K562 (cell line): ENCODE data around the gene LRRC1. TPM values are rescaled to one million over a fixed set of nuclear protein-coding genes. Genes with fewer than 3 reads are reported as not detected.

Source experiments
- ATAC-seq: fragments of 200-7000 bp; cut with Tn5 transposase; 3 replicates; pipeline ENCODE4 v1.9.1; 2020; ENCODE audit warnings: moderate library complexity
- BruUV-seq: library from RNA; stranded (reverse); fragments of 400-500 nt; replicated peaks from 2 replicates; lab custom pipeline; 2021; lab: Mats Ljungman, UMichigan
- CTCF ChIA-PET: fragments of 300-600 bp; formaldehyde crosslinking; extraction: SDS; loops from one replicate; lab custom pipeline; 2021; ENCODE audit warnings: low intra/inter-chr PET ratio; lab: Yijun Ruan, JAX
- POLR2A ChIA-PET: fragments of 300-600, 350-650 bp; sonication (Branson Sonifier 250); formaldehyde crosslinking; extraction: SDS; loops from one replicate; lab custom pipeline; 2021; ENCODE audit warnings: antibody characterized with exemption, inconsistent platforms; lab: Yijun Ruan, JAX
- DNase-seq, 4 experiments: peaks; one replicate each; pipeline versions ENCODE4 v3.0.0 to v3.0.0-alpha.2; 2011 to 2018; ENCODE audit warnings: low spot score in 3 of 4, mixed read lengths in 3 of 4; ENCODE audit errors: extremely low read depth in 1 of 4
- FAIRE-seq: peaks from 2 replicates; lab custom pipeline; 2011; peaks lifted over from hg19 to GRCh38; lab: Jason Lieb, UNC
- H2AFZ ChIP-seq: 2 replicates; pipeline ENCODE4 v1.6.0; 2011; ENCODE audit warnings: low read depth, low read length, control low read depth, inconsistent platforms
- H3K27ac ChIP-seq: fragments of 200-600 bp; 3 replicates; pipeline ENCODE4 v1.8.0; 2011; ENCODE audit warnings: low read depth, mild to moderate bottlenecking, control low read depth, inconsistent platforms, low read length, moderate library complexity, mixed read lengths; ENCODE audit errors: extremely low read depth
- H3K27me3 ChIP-seq, 2 experiments: fragments of 300-600 bp in 1 of 2; 2 replicates in 1 of 2; 3 replicates in 1 of 2; pipeline versions ENCODE4 v1.6.0 to v1.8.0; 2011; ENCODE audit warnings: inconsistent platforms in 2 of 2, low read length in 2 of 2, mild to moderate bottlenecking in 1 of 2, mixed read lengths in 1 of 2, moderate library complexity in 1 of 2; ENCODE audit not compliant: control insufficient read depth in 2 of 2, insufficient read depth in 2 of 2
- H3K36me3 ChIP-seq: fragments of 300-600 bp; 3 replicates; pipeline ENCODE4 v1.8.0; 2011; ENCODE audit warnings: mild to moderate bottlenecking, low read length, inconsistent platforms; ENCODE audit not compliant: control insufficient read depth, insufficient read depth
- H3K4me1 ChIP-seq, 2 experiments: fragments of 200-600 bp in 1 of 2; replicated peaks in 1 of 2; 2 replicates in 1 of 2; 3 replicates in 1 of 2; pipeline versions ENCODE4 v1.5.1 to v1.8.0; 2011; ENCODE audit warnings: inconsistent platforms in 2 of 2, low read length in 2 of 2, mild to moderate bottlenecking in 1 of 2, mixed read lengths in 1 of 2, moderate library complexity in 1 of 2; ENCODE audit not compliant: control insufficient read depth in 2 of 2, insufficient read depth in 2 of 2
- H3K4me2 ChIP-seq: 2 replicates; pipeline ENCODE4 v1.6.1; 2011; ENCODE audit warnings: low read length, control low read depth, inconsistent platforms, mixed read lengths; ENCODE audit not compliant: insufficient read depth
- H3K4me3 ChIP-seq: fragments of 200-600 bp; sonication (generic), shearing (Covaris generic); 2 replicates; pipeline ENCODE4 v1.5.1; 2016; ENCODE audit warnings: control low read depth, inconsistent platforms
- H3K79me2 ChIP-seq: fragments of 200-600 bp; 3 replicates; pipeline ENCODE4 v1.8.0; 2011; ENCODE audit warnings: low read length, inconsistent platforms; ENCODE audit not compliant: control insufficient read depth, insufficient read depth
- H3K9ac ChIP-seq, 2 experiments: 2 replicates each; pipeline versions ENCODE4 v1.6.0 to v1.6.1; 2011; ENCODE audit warnings: low read depth in 2 of 2, low read length in 2 of 2, control low read depth in 1 of 2, inconsistent platforms in 1 of 2, mild to moderate bottlenecking in 1 of 2, mixed read lengths in 1 of 2; ENCODE audit not compliant: insufficient read depth in 1 of 2
- H3K9me1 ChIP-seq: one replicate; pipeline ENCODE4 v1.6.0; 2011; ENCODE audit warnings: inconsistent platforms, mild to moderate bottlenecking, low read length, moderate library complexity; ENCODE audit not compliant: control insufficient read depth, insufficient read depth
- H3K9me3 ChIP-seq: replicated peaks from 2 replicates; pipeline ENCODE4 v1.5.1; 2011; ENCODE audit warnings: low read depth, low read length, inconsistent platforms; ENCODE audit not compliant: control insufficient read depth, insufficient read depth
- H4K20me1 ChIP-seq: replicated peaks from 2 replicates; pipeline ENCODE4 v1.6.1; 2011; ENCODE audit warnings: low read length, inconsistent platforms, mixed read lengths; ENCODE audit not compliant: control insufficient read depth, insufficient read depth
- ATF2 ChIP-seq: sonication (generic); formaldehyde crosslinking; IDR thresholded peaks from 2 replicates; pipeline ENCODE4 v1.8.1; 2022; ENCODE audit warnings: missing genetic modification reagents
- CC2D1A ChIP-seq: fragments of 450-650 bp; IDR thresholded peaks from 2 replicates; pipeline ENCODE4 v1.6.1; 2017; ENCODE audit warnings: mild to moderate bottlenecking
- DACH1 ChIP-seq: fragments of 450-650 bp; IDR thresholded peaks from 2 replicates; pipeline ENCODE4 v1.6.1; 2018; ENCODE audit not compliant: partially characterized antibody
- GTF2F1 ChIP-seq: IDR thresholded peaks from 2 replicates; pipeline ENCODE4 v1.6.1; 2011; ENCODE audit warnings: low read depth, low read length, improper control_type of control experiment
- KAT2B ChIP-seq: IDR thresholded peaks from one replicate; pipeline ENCODE4 v1.6.1; 2012; ENCODE audit warnings: low read depth, mild to moderate bottlenecking, control low read depth, inconsistent platforms, low read length, moderate library complexity
- MCM3 ChIP-seq: fragments of 450-650 bp; IDR thresholded peaks from 2 replicates; pipeline ENCODE4 v1.6.1; 2016
- MTF1 ChIP-seq: fragments of 250-450 bp; sonication (Bioruptor Pico); IDR thresholded peaks from 2 replicates; pipeline ENCODE4 v1.9.0; 2021; ENCODE audit warnings: moderate library complexity, mild to moderate bottlenecking, inconsistent platforms, borderline replicate concordance
- NFATC3 ChIP-seq: fragments of 450-650 bp; IDR thresholded peaks from 2 replicates; pipeline ENCODE4 v1.6.1; 2017; ENCODE audit warnings: mild to moderate bottlenecking
- NUFIP1 ChIP-seq: fragments of 450-650 bp; IDR thresholded peaks from 2 replicates; pipeline ENCODE4 v1.6.1; 2018; ENCODE audit not compliant: partially characterized antibody
- SFPQ ChIP-seq: fragments of 200-400 bp; formaldehyde crosslinking; IDR thresholded peaks from 2 replicates; pipeline ENCODE4 v1.6.1; 2017; ENCODE audit warnings: mild to moderate bottlenecking, low read depth, low read length, moderate library complexity
- SMARCB1 ChIP-seq: IDR thresholded peaks from 2 replicates; pipeline ENCODE4 v1.6.1; 2011; ENCODE audit warnings: improper control_type of control experiment, low read depth; ENCODE audit not compliant: insufficient read length
- TFE3 ChIP-seq: fragments of 450-650 bp; formaldehyde crosslinking; IDR thresholded peaks from 2 replicates; pipeline ENCODE4 v1.4.0; 2020; ENCODE audit warnings: mild to moderate bottlenecking, mixed read lengths
- ZNF445 ChIP-seq: fragments of 250-450 bp; sonication (Bioruptor Pico); IDR thresholded peaks from 2 replicates; pipeline ENCODE4 v1.4.0; 2020; ENCODE audit warnings: low read depth, mild to moderate bottlenecking, moderate library complexity
- WGBS: fragments of 100-300 bp; shearing (Covaris generic); methylation state at CpG from one replicate; pipeline ENCODE4 v1.1.6; 2016; ENCODE audit warnings: low coverage, mixed read lengths; ENCODE audit not compliant: insufficient coverage; ENCODE audit errors: missing lambda C conversion rate; 5-methylcytosine and 5-hydroxymethylcytosine counted together
- in situ Hi-C: fragments of 300-500 bp; cut with MboI; formaldehyde crosslinking; loops from 4 replicates; pipeline ENCODE4 v1.15.0; 2018; ENCODE audit warnings: inconsistent platforms, mixed read lengths
- intact Hi-C: fragments of 100-400 bp; cut with micrococcal nuclease; formaldehyde crosslinking; loops from 2 replicates; pipeline ENCODE4 v1.14.2; 2022
- polyA plus RNA-seq, 8 experiments: library from polyadenylated mRNA; depleted of rRNA in 4 of 8; stranded (reverse) in 5 of 8; unstranded in 3 of 8; fragments of >200 nt; fragmentation: Nextera tagmentation in 2 of 8; fragmentation: Illumina TruSeq in 1 of 8; extraction: Ambion mirVana in 2 of 8; extraction: Trizol in 1 of 8; gene quantifications; 2 replicates each; pipeline versions ENCODE4 v1.2.1 to v1.2.3, GENCODE V29; 2011 to 2014; ENCODE audit warnings: inconsistent platforms in 1 of 8, missing spikeins in 1 of 8
- total RNA-seq, 7 experiments: library from RNA; depleted of rRNA in 6 of 7; stranded (reverse); fragments of >200 nt in 6 of 7; fragmentation: Illumina TruSeq in 2 of 7; extraction: Trizol in 2 of 7; gene quantifications; 2 replicates each; pipeline versions ENCODE4 v1.2.1 to v1.2.3, GENCODE V29; 2011 to 2021; ENCODE audit warnings: low replicate concordance in 1 of 7

The LRRC1 gene
- total and polyA plus RNA-seq, 9 of the 15 experiments (the other 6 are each of a cell fraction or from before 2014, with no cell fraction given), result not detected

- Histone ChIP-seq H3K9me3 (no peaks in the 10 kb centered on the region), H2AFZ (no peak overlapping the region), H3K79me2 (no peaks in the 10 kb centered on the region), H4K20me1 (no peaks in the 10 kb centered on the region), H3K4me2 (no peak overlapping the region), H3K4me1 (no peaks in the 10 kb centered on the region), H3K27ac (no peak overlapping the region), H3K9ac (no peak overlapping the region), H3K9me1 (no peaks in the 10 kb centered on the region), H3K4me3 (no peak overlapping the region), H3K36me3 (no peaks in the 10 kb centered on the region), H3K27me3 (no peaks in the 10 kb centered on the region)
- WGBS, result 1% methylated on average over 5 of the region's 5 CpGs
- BruUV-seq, result no TSS peak
- no peak for TF ChIP-seq KAT2B
- no peak for TF ChIP-seq NUFIP1
- in situ Hi-C loops, result no loop called here
- intact Hi-C loops, result no loop called here
- CTCF ChIA-PET, result no interaction called here
- DNase-seq, result no peak
- no peak for ATAC-seq
- no peak for FAIRE-seq
- POLR2A ChIA-PET, result no interaction called here
Observed at GRCh38 chr6:53920881-53921280, 126.1 kb downstream of the LRRC1 start.

GRCh38 chr6:53921639-53922038, 126.8 kb downstream of the LRRC1 start:
- Histone ChIP-seq H3K27me3 (no peaks in the 10 kb centered on the region), H3K4me3 (no peak overlapping the region), H3K9me3 (no peaks in the 10 kb centered on the region), H4K20me1 (no peaks in the 10 kb centered on the region), H3K27ac (no peak overlapping the region), H3K4me1 (no peaks in the 10 kb centered on the region), H3K79me2 (no peaks in the 10 kb centered on the region), H3K36me3 (no peaks in the 10 kb centered on the region), H2AFZ (no peak overlapping the region), H3K9me1 (no peaks in the 10 kb centered on the region), H3K4me2 (no peak overlapping the region), H3K9ac (no peak overlapping the region)
- FAIRE-seq (no peak), DNase-seq (no peak), ATAC-seq (no peak)
- BruUV-seq, result no TSS peak
- CTCF ChIA-PET, result no interaction called here
- in situ Hi-C loops, result no loop called here
- POLR2A ChIA-PET, result no interaction called here
- intact Hi-C loops, result no loop called here
- 0% methylated on average over 2 of the region's 2 CpGs for WGBS
- no peak for TF ChIP-seq ATF2
- TF ChIP-seq NFATC3, result no peak
- no peak for TF ChIP-seq SMARCB1
- no peak for TF ChIP-seq CC2D1A
- TF ChIP-seq MTF1 (CRISPR knock-in tag), result no peak
- no peak for TF ChIP-seq MCM3
- no peak for TF ChIP-seq DACH1
- no peak for TF ChIP-seq SFPQ
- no peak for TF ChIP-seq GTF2F1
- TF ChIP-seq ZNF445 (CRISPR knock-in tag), result no peak
- TF ChIP-seq TFE3, result no peak
